GM21717 (cell line): ENCODE data around the gene DNMT1.
A peak's percentile ranks its signal among the peaks of the same experiment; 100 is the strongest.

Experiments
- ATAC-seq: cut with Tn5 transposase; IDR thresholded peaks from one replicate; pipeline ENCODE4 v1.9.1; 2021; ENCODE audit warnings: mild to moderate bottlenecking, moderate library complexity; ENCODE audit not compliant: unreplicated experiment

The DNMT1 gene

GRCh38 chr19:10100163-10100785, 94.5 kb downstream of the DNMT1 start:
- ATAC-seq: no peak

GRCh38 chr19:10096615-10096963, 98.2 kb downstream of the DNMT1 start:
- ATAC-seq: peak; percentile 6

- ATAC-seq: peak; percentile 49
Observed at GRCh38 chr19:10095948-10096614, 98.7 kb downstream of the DNMT1 start.

- ATAC-seq: no peak
Observed at GRCh38 chr19:10095622-10095947, 99.2 kb downstream of the DNMT1 start.

GRCh38 chr19:10093295-10094186, 101.2 kb downstream of the DNMT1 start:
- no peak for ATAC-seq

GRCh38 chr19:10092648-10093294, 102.0 kb downstream of the DNMT1 start:
- ATAC-seq: no peak

- no peak for ATAC-seq
Observed at GRCh38 chr19:10091895-10092641, 102.7 kb downstream of the DNMT1 start.

GRCh38 chr19:10091370-10091687, 103.4 kb downstream of the DNMT1 start:
- no peak for ATAC-seq

- no peak for ATAC-seq
Observed at GRCh38 chr19:10089801-10090375, 104.9 kb downstream of the DNMT1 start.

- ATAC-seq: no peak
Observed at GRCh38 chr19:10088949-10089554, 105.7 kb downstream of the DNMT1 start.

- ATAC-seq: no peak
Observed at GRCh38 chr19:10087296-10088061, 107.3 kb downstream of the DNMT1 start.

GRCh38 chr19:10086591-10087192, 108.1 kb downstream of the DNMT1 start:
- no peak for ATAC-seq

GRCh38 chr19:10085641-10086590, 108.8 kb downstream of the DNMT1 start, which contains the start of gene SHFL:
TSS of gene SHFL (plus strand) at chr19:10086317. CDS start at chr19:10086428, 111 bp downstream.
- peak; percentile 66 for ATAC-seq

- no peak for ATAC-seq
Observed at GRCh38 chr19:10084803-10085202, 110.0 kb downstream of the DNMT1 start.

GRCh38 chr19:10083911-10084310, 110.8 kb downstream of the DNMT1 start:
- no peak for ATAC-seq
